K562 (cell line): ENCODE measurements around the gene CALU. TPM values are rescaled to one million over a fixed set of nuclear protein-coding genes. Genes with fewer than 3 reads are reported as not detected.

Experiments used
- ASH1L ChIP-seq: fragments of 450-650 bp; IDR thresholded peaks from 2 replicates; pipeline ENCODE4 v1.6.1; 2018; ENCODE audit warnings: borderline replicate concordance, mild to moderate bottlenecking, low read depth; ENCODE audit not compliant: partially characterized antibody
- BCOR ChIP-seq: fragments of 450-650 bp; IDR thresholded peaks from 2 replicates; pipeline ENCODE4 v1.6.1; 2016
- CBX3 ChIP-seq, 2 experiments: IDR thresholded peaks; 1 replicate in 1 of 2; 2 replicates in 1 of 2; pipeline ENCODE4 v1.6.1; 2012; ENCODE audit warnings: inconsistent platforms in 2 of 2, low read length in 2 of 2, borderline replicate concordance in 1 of 2, control low read depth in 1 of 2
- CREB3 ChIP-seq: fragments of 450-650 bp; conservative IDR thresholded peaks from 2 replicates; pipeline ENCODE4 v1.6.1; 2016; ENCODE audit warnings: missing genetic modification characterization, low read depth, mild to moderate bottlenecking, missing compliant biosample characterization, moderate library complexity
- CSDE1 ChIP-seq, 2 experiments: fragments of 450-650 bp; IDR thresholded peaks; 2 replicates each; pipeline ENCODE4 v1.6.1; 2016; ENCODE audit warnings: mild to moderate bottlenecking in 1 of 2
- EP400 ChIP-seq: fragments of 450-650 bp; IDR thresholded peaks from 2 replicates; pipeline ENCODE4 v1.6.1; 2017; ENCODE audit warnings: antibody characterized with exemption, mild to moderate bottlenecking, moderate library complexity
- MBD2 ChIP-seq: sonication (generic); IDR thresholded peaks from 2 replicates; pipeline ENCODE4 v1.6.1; 2016; ENCODE audit warnings: low read depth, borderline replicate concordance
- MNT ChIP-seq, 2 experiments: fragments of 450-650 bp; conservative IDR thresholded peaks; 2 replicates each; pipeline ENCODE4 v1.6.1; 2017; ENCODE audit warnings: mild to moderate bottlenecking in 2 of 2, moderate library complexity in 2 of 2
- NFRKB ChIP-seq: fragments of 450-650 bp; IDR thresholded peaks from 2 replicates; pipeline ENCODE4 v1.6.1; 2016; ENCODE audit warnings: low read depth
- NONO ChIP-seq, 2 experiments: fragments of 200-400 bp in 1 of 2; fragments of 450-650 bp in 1 of 2; formaldehyde crosslinking in 1 of 2; IDR thresholded peaks; 2 replicates each; pipeline ENCODE4 v1.6.1; 2017; ENCODE audit warnings: low read depth in 2 of 2, mild to moderate bottlenecking in 2 of 2, moderate library complexity in 2 of 2, low read length in 1 of 2
- NR0B1 ChIP-seq: fragments of 450-650 bp; IDR thresholded peaks from one replicate; pipeline ENCODE4 v1.6.1; 2018; ENCODE audit warnings: mild to moderate bottlenecking, moderate library complexity; ENCODE audit not compliant: partially characterized antibody
- SMARCB1 ChIP-seq: IDR thresholded peaks from 2 replicates; pipeline ENCODE4 v1.6.1; 2011; ENCODE audit warnings: improper control_type of control experiment, low read depth; ENCODE audit not compliant: insufficient read length
- SP1 ChIP-seq: sonication (generic); formaldehyde crosslinking; IDR thresholded peaks from 2 replicates; pipeline ENCODE4 v1.8.1; 2022; ENCODE audit warnings: mild to moderate bottlenecking, missing genetic modification reagents
- SPI1 ChIP-seq: IDR thresholded peaks from 2 replicates; pipeline ENCODE4 v1.6.1; 2011; ENCODE audit warnings: low read depth, low read length, control low read depth, borderline replicate concordance
- TAF7 ChIP-seq: fragments of 450-650 bp; IDR thresholded peaks from 2 replicates; pipeline ENCODE4 v1.6.1; 2016; ENCODE audit warnings: missing genetic modification characterization, missing compliant biosample characterization
- ZNF586 ChIP-seq: fragments of 450-650 bp; formaldehyde crosslinking; conservative IDR thresholded peaks from 2 replicates; pipeline ENCODE4 v1.4.0; 2020; ENCODE audit warnings: mild to moderate bottlenecking, moderate library complexity
- polyA plus RNA-seq, 8 experiments: library from polyadenylated mRNA; depleted of rRNA in 4 of 8; stranded (reverse) in 5 of 8; unstranded in 3 of 8; fragments of >200 nt; fragmentation: Nextera tagmentation in 2 of 8; fragmentation: Illumina TruSeq in 1 of 8; extraction: Ambion mirVana in 2 of 8; extraction: Trizol in 1 of 8; gene quantifications; 2 replicates each; pipeline versions ENCODE4 v1.2.1 to v1.2.3, GENCODE V29; 2011 to 2014; ENCODE audit warnings: inconsistent platforms in 1 of 8, missing spikeins in 1 of 8
- total RNA-seq, 7 experiments: library from RNA; depleted of rRNA in 6 of 7; stranded (reverse); fragments of >200 nt in 6 of 7; fragmentation: Illumina TruSeq in 2 of 7; extraction: Trizol in 2 of 7; gene quantifications; 2 replicates each; pipeline versions ENCODE4 v1.2.1 to v1.2.3, GENCODE V29; 2011 to 2021; ENCODE audit warnings: low replicate concordance in 1 of 7
- TF ChIP-seq, protein P1 (sequence below): fragments of 250-450 bp; sonication (Bioruptor Pico); IDR thresholded peaks from 2 replicates; pipeline ENCODE4 v1.9.0; 2021; ENCODE audit warnings: mild to moderate bottlenecking
- TF ChIP-seq, protein P2 (sequence below), 2 experiments: IDR thresholded peaks; 2 replicates each; pipeline ENCODE4 v1.6.1; 2012; ENCODE audit warnings: improper control_type of control experiment in 2 of 2, low read depth in 2 of 2, low read length in 2 of 2, borderline replicate concordance in 1 of 2

CALU gene
- total and polyA plus RNA-seq, 9 of the 15 experiments (the other 6 are each of a cell fraction or from before 2014, with no cell fraction given) = 166 to 286 (median 215) TPM

GRCh38 chr7:128739048-128739962 is at the start of gene CALU (continued):
- peak; percentile 85 to 94 for TF ChIP-seq MNT (conservative IDR thresholded peaks at IDR 0.05)
- TF ChIP-seq NR0B1 = no peak
- TF ChIP-seq ASH1L = peak; percentile 86
- TF ChIP-seq BCOR = 0 out of 2 replicates have a peak, but pooled peaks have one; percentile 8
- TF ChIP-seq ZNF586 (CRISPR knock-in tag) = no peak
- TF ChIP-seq SMARCB1 = peak; percentile 45
- peak; percentile 97 for TF ChIP-seq SP1 (CRISPR knock-in tag)
- no peak for TF ChIP-seq CREB3 (tag)
- peak; percentile 95 for TF ChIP-seq MBD2
- TF ChIP-seq CSDE1 (IDR thresholded peaks at IDR 0.05) = no peak
- TF ChIP-seq CBX3 (IDR thresholded peaks at IDR 0.05; ENCODE audit: borderline replicate concordance in 1 of 2, low read length in 2 of 2) = peak in 1 of 2 experiments; percentile 84; a peak in 1 of 3 replicates
- no peak for TF ChIP-seq SPI1
- TF ChIP-seq TAF7 (tag) = peak; percentile 8; the same call in 1 of the 2 replicates
- TF ChIP-seq NFRKB = peak; percentile 27; the same call in 1 of the 2 replicates
- TF ChIP-seq, protein P1, sequence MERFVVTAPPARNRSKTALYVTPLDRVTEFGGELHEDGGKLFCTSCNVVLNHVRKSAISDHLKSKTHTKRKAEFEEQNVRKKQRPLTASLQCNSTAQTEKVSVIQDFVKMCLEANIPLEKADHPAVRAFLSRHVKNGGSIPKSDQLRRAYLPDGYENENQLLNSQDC = no peak
- TF ChIP-seq EP400 = peak; percentile 100
- peak; percentile 70 to 77; a peak in 2 of 4 replicates for TF ChIP-seq NONO (IDR thresholded peaks at IDR 0.05; ENCODE audit: low read depth in 2 of 2, low read length in 1 of 2)
- TF ChIP-seq, protein P2, sequence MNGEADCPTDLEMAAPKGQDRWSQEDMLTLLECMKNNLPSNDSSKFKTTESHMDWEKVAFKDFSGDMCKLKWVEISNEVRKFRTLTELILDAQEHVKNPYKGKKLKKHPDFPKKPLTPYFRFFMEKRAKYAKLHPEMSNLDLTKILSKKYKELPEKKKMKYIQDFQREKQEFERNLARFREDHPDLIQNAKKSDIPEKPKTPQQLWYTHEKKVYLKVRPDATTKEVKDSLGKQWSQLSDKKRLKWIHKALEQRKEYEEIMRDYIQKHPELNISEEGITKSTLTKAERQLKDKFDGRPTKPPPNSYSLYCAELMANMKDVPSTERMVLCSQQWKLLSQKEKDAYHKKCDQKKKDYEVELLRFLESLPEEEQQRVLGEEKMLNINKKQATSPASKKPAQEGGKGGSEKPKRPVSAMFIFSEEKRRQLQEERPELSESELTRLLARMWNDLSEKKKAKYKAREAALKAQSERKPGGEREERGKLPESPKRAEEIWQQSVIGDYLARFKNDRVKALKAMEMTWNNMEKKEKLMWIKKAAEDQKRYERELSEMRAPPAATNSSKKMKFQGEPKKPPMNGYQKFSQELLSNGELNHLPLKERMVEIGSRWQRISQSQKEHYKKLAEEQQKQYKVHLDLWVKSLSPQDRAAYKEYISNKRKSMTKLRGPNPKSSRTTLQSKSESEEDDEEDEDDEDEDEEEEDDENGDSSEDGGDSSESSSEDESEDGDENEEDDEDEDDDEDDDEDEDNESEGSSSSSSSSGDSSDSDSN (IDR thresholded peaks at IDR 0.05; ENCODE audit: borderline replicate concordance in 1 of 2, low read depth in 2 of 2, low read length in 2 of 2) = peak in 1 of 2 experiments; percentile 46; a peak in 1 of 4 replicates
